ENCODE results near the gene TEDC2.

TEDC2 gene

GRCh38 chr16:2496223-2497115 lies 36.6 kb downstream of the TEDC2 start:
- DNase-seq (ENCODE audit: low spot score) = no peak

- DNase-seq (ENCODE audit: low spot score) = no peak
Measured at GRCh38 chr16:2497116-2497630, 37.3 kb downstream of the TEDC2 start.

- DNase-seq (ENCODE audit: low spot score) = no peak
Measured at GRCh38 chr16:2497695-2498484, 38.0 kb downstream of the TEDC2 start.

- DNase-seq (ENCODE audit: low spot score) = no peak
Measured at GRCh38 chr16:2498531-2499253, 38.8 kb downstream of the TEDC2 start.

- no peak for DNase-seq (ENCODE audit: low spot score)
Measured at GRCh38 chr16:2499454-2499853, 39.5 kb downstream of the TEDC2 start.

- no peak for DNase-seq (ENCODE audit: low spot score)
Measured at GRCh38 chr16:2499890-2500429, 40.1 kb downstream of the TEDC2 start.

GRCh38 chr16:2500430-2500917 lies 40.6 kb downstream of the TEDC2 start:
- DNase-seq (ENCODE audit: low spot score) = no peak

- DNase-seq (ENCODE audit: low spot score) = peak; percentile 88
Measured at GRCh38 chr16:2500918-2501750, 41.2 kb downstream of the TEDC2 start.

GRCh38 chr16:2501946-2502895 lies 42.3 kb downstream of the TEDC2 start:
- DNase-seq (ENCODE audit: low spot score) = no peak

GRCh38 chr16:2505695-2506094 lies 45.8 kb downstream of the TEDC2 start:
- DNase-seq (ENCODE audit: low spot score) = no peak

- DNase-seq (ENCODE audit: low spot score) = no peak
Measured at GRCh38 chr16:2507052-2507659, 47.2 kb downstream of the TEDC2 start.

GRCh38 chr16:2507665-2508064 lies 47.8 kb downstream of the TEDC2 start:
- no peak for DNase-seq (ENCODE audit: low spot score)

GRCh38 chr16:2508722-2509400 lies 49.0 kb downstream of the TEDC2 start:
- no peak for DNase-seq (ENCODE audit: low spot score)

GRCh38 chr16:2511128-2511800 lies 51.4 kb downstream of the TEDC2 start:
- DNase-seq (ENCODE audit: low spot score) = no peak

- no peak for DNase-seq (ENCODE audit: low spot score)
Measured at GRCh38 chr16:2511996-2512734, 52.3 kb downstream of the TEDC2 start.

GRCh38 chr16:2512735-2513404 lies 53.0 kb downstream of the TEDC2 start:
- no peak for DNase-seq (ENCODE audit: low spot score)
